H9 (cell line): Measurements from ENCODE around the gene MAS1. TPM values are rescaled to one million over a fixed set of nuclear protein-coding genes. Genes with fewer than 3 reads are reported as not detected.

ENCODE experiments used
- DNase-seq: peaks from one replicate; pipeline ENCODE4 v3.0.0-alpha.2; 2017
- H2AFZ ChIP-seq: one replicate; pipeline ENCODE4 v1.6.1; 2013; ENCODE audit warnings: mild to moderate bottlenecking, low read length, control low read depth, moderate library complexity
- H2AK5ac ChIP-seq: 2 replicates; pipeline ENCODE4 v1.6.1; 2013; ENCODE audit warnings: low read length, control low read depth, mixed read lengths; ENCODE audit not compliant: insufficient read length
- H2BK120ac ChIP-seq: one replicate; pipeline ENCODE4 v1.6.1; 2013; ENCODE audit warnings: low read depth, mild to moderate bottlenecking, low read length, control low read depth, inconsistent platforms; ENCODE audit not compliant: poor library complexity, severe bottlenecking
- H2BK12ac ChIP-seq: 2 replicates; pipeline ENCODE4 v1.6.1; 2013; ENCODE audit warnings: low read length, control low read depth, mixed read lengths, low read depth; ENCODE audit not compliant: insufficient read length
- H2BK15ac ChIP-seq: 2 replicates; pipeline ENCODE4 v1.6.1; 2013; ENCODE audit warnings: low read depth, low read length, control low read depth
- H2BK20ac ChIP-seq: one replicate; pipeline ENCODE4 v1.6.1; 2013; ENCODE audit warnings: low read depth, mild to moderate bottlenecking, low read length, control low read depth, inconsistent platforms; ENCODE audit not compliant: poor library complexity, severe bottlenecking
- H2BK5ac ChIP-seq: 2 replicates; pipeline ENCODE4 v1.6.1; 2013; ENCODE audit warnings: low read length, control low read depth, mixed read lengths; ENCODE audit not compliant: insufficient read length
- H3K14ac ChIP-seq: 2 replicates; pipeline ENCODE4 v1.6.1; 2013; ENCODE audit warnings: low read length, control low read depth; ENCODE audit not compliant: insufficient read depth
- H3K18ac ChIP-seq: 2 replicates; pipeline ENCODE4 v1.6.1; 2013; ENCODE audit warnings: low read depth, mild to moderate bottlenecking, mixed read lengths, low read length, control low read depth; ENCODE audit not compliant: insufficient read length
- H3K23ac ChIP-seq: 2 replicates; pipeline ENCODE4 v1.6.1; 2013; ENCODE audit warnings: low read length, control low read depth, mixed read lengths, low read depth; ENCODE audit not compliant: insufficient read length
- H3K23me2 ChIP-seq: 2 replicates; pipeline ENCODE4 v1.6.1; 2013; ENCODE audit warnings: low read depth, mild to moderate bottlenecking, mixed read lengths, low read length, control low read depth; ENCODE audit not compliant: insufficient read length, poor library complexity, severe bottlenecking
- H3K27ac ChIP-seq: 2 replicates; pipeline ENCODE4 v1.5.1; 2013; ENCODE audit warnings: low read length, control low read depth, mixed read lengths, low read depth; ENCODE audit not compliant: insufficient read length
- H3K27me3 ChIP-seq: 2 replicates; pipeline ENCODE4 v1.6.1; 2013; ENCODE audit warnings: low read length, control low read depth, inconsistent platforms; ENCODE audit not compliant: insufficient read depth
- H3K4ac ChIP-seq: 2 replicates; pipeline ENCODE4 v1.6.1; 2013; ENCODE audit warnings: low read depth, mild to moderate bottlenecking, control low read depth, inconsistent platforms, low read length, moderate library complexity
- H3K4me1 ChIP-seq: 2 replicates; pipeline ENCODE4 v1.6.1; 2013; ENCODE audit warnings: low read length, control low read depth, inconsistent platforms; ENCODE audit not compliant: insufficient read depth
- H3K4me2 ChIP-seq: 2 replicates; pipeline ENCODE4 v1.6.1; 2013; ENCODE audit warnings: low read length, control low read depth, mixed read lengths; ENCODE audit not compliant: insufficient read length, insufficient read depth
- H3K56ac ChIP-seq: 2 replicates; pipeline ENCODE4 v1.6.1; 2013; ENCODE audit warnings: low read depth, mild to moderate bottlenecking, mixed read lengths, low read length, control low read depth; ENCODE audit not compliant: insufficient read length
- H3K79me1 ChIP-seq: 2 replicates; pipeline ENCODE4 v1.6.1; 2013; ENCODE audit warnings: low read depth, mild to moderate bottlenecking, moderate library complexity, low read length, control low read depth, inconsistent platforms; ENCODE audit not compliant: insufficient read depth, poor library complexity, severe bottlenecking
- H3K79me2 ChIP-seq: 2 replicates; pipeline ENCODE4 v1.6.1; 2013; ENCODE audit warnings: low read length, control low read depth, inconsistent platforms; ENCODE audit not compliant: insufficient read depth
- H3K9ac ChIP-seq: 2 replicates; pipeline ENCODE4 v1.6.1; 2013; ENCODE audit warnings: low read length, control low read depth, mixed read lengths; ENCODE audit not compliant: insufficient read length; ENCODE audit errors: extremely low read depth
- H3K9me3 ChIP-seq: one replicate; pipeline ENCODE4 v1.6.1; 2013; ENCODE audit warnings: low read depth, low read length, inconsistent platforms; ENCODE audit not compliant: control insufficient read depth
- H3T11ph ChIP-seq: one replicate; pipeline ENCODE4 v1.6.1; 2013; ENCODE audit warnings: mild to moderate bottlenecking, low read length, control low read depth, inconsistent platforms
- H4K20me1 ChIP-seq: one replicate; pipeline ENCODE4 v1.6.1; 2013; ENCODE audit not compliant: control insufficient read depth, insufficient read length, insufficient read depth
- H4K5ac ChIP-seq: 2 replicates; pipeline ENCODE4 v1.6.1; 2013; ENCODE audit warnings: low read depth, mild to moderate bottlenecking, mixed read lengths, low read length, control low read depth; ENCODE audit not compliant: insufficient read length
- H4K8ac ChIP-seq: replicated peaks from 2 replicates; pipeline ENCODE4 v1.6.1; 2013; ENCODE audit warnings: low read length, control low read depth, mixed read lengths, low read depth; ENCODE audit not compliant: insufficient read length
- H4K91ac ChIP-seq: 2 replicates; pipeline ENCODE4 v1.6.1; 2013; ENCODE audit warnings: low read depth, mild to moderate bottlenecking, moderate library complexity, mixed read lengths, low read length, control low read depth; ENCODE audit not compliant: insufficient read length
- H3K27ac Mint-ChIP-seq, 3 experiments: 2 replicates in 2 of 3; 3 replicates in 1 of 3; pipeline ENCODE4 v1.8.0; 2020 to 2021; ENCODE audit warnings: mixed read lengths in 3 of 3, mild to moderate bottlenecking in 1 of 3, moderate library complexity in 1 of 3
- H3K27me3 Mint-ChIP-seq: 2 replicates; pipeline ENCODE4 v1.8.0; 2021; ENCODE audit warnings: low read depth, mild to moderate bottlenecking, moderate library complexity, mixed read lengths
- H3K36me3 Mint-ChIP-seq, 3 experiments: 2 replicates in 2 of 3; 3 replicates in 1 of 3; pipeline ENCODE4 v1.8.0; 2020 to 2021; ENCODE audit warnings: low read depth in 3 of 3, mixed read lengths in 3 of 3; ENCODE audit not compliant: insufficient read depth in 1 of 3
- H3K4me1 Mint-ChIP-seq, 2 experiments: 2 replicates each; pipeline ENCODE4 v1.8.0; 2020; ENCODE audit warnings: mixed read lengths in 2 of 2
- H3K4me3 Mint-ChIP-seq, 2 experiments: 2 replicates in 1 of 2; 3 replicates in 1 of 2; pipeline ENCODE4 v1.8.0; 2020 to 2021; ENCODE audit warnings: mild to moderate bottlenecking in 2 of 2, mixed read lengths in 2 of 2, moderate library complexity in 1 of 2
- H3K9me3 Mint-ChIP-seq, 2 experiments: 2 replicates in 1 of 2; 3 replicates in 1 of 2; pipeline ENCODE4 v1.8.0; 2020; ENCODE audit warnings: mild to moderate bottlenecking in 2 of 2, mixed read lengths in 2 of 2, moderate library complexity in 1 of 2
- CTCF ChIP-seq: fragments of 200-600 bp; sonication (generic); conservative IDR thresholded peaks from 3 replicates; pipeline ENCODE4 v1.8.0; 2021; ENCODE audit warnings: antibody characterized with exemption, mild to moderate bottlenecking
- WGBS: extraction: QIAGEN DNeasy Blood & Tissue Kit; methylation state at CpG from one replicate; pipeline ENCODE4 v1.1.7; 2013; ENCODE audit warnings: missing lambda C conversion rate, low lambda C conversion rate, mixed read lengths; ENCODE audit not compliant: insufficient read length; ENCODE audit errors: extremely low coverage; 5-methylcytosine and 5-hydroxymethylcytosine counted together
- total RNA-seq: library from RNA; stranded (reverse); gene quantifications from 2 replicates; pipeline ENCODE4 v1.2.1, GENCODE V29; 2021

The MAS1 gene
- total RNA-seq, 1 experiment from 2014 or later, result 0.02 TPM

GRCh38 chr6:159899994-159900745 is 9.4 kb downstream of the MAS1 start:
- Histone ChIP-seq H3K79me2 (no peaks in the 10 kb centered on the region), H3K27ac (no peak overlapping the region), H3K4ac (no peak overlapping the region), H2BK15ac (no peak overlapping the region), H2BK5ac (no peak overlapping the region), H3K14ac (no peak overlapping the region), H3K4me1 (no peaks in the 10 kb centered on the region), H2AFZ (no peak overlapping the region), H4K20me1 (no peaks in the 10 kb centered on the region), H2BK12ac (no peak overlapping the region), H3K27me3 (no peaks in the 10 kb centered on the region), H3K9me3 (no peaks in the 10 kb centered on the region), H2AK5ac (no peak overlapping the region), H3K4me2 (no peak overlapping the region), H4K91ac (no peak overlapping the region), H3K23me2 (no peaks in the 10 kb centered on the region), H3T11ph (no peak overlapping the region), H4K8ac (no peak overlapping the region), H3K79me1 (no peaks in the 10 kb centered on the region), H3K56ac (no peak overlapping the region), H2BK20ac (no peak overlapping the region), H2BK120ac (no peak overlapping the region), H3K18ac (no peak overlapping the region), H4K5ac (no peak overlapping the region), H3K23ac (no peak overlapping the region), H3K9ac (no peak overlapping the region)
- no peak overlapping the region for H3K4me3 Mint-ChIP-seq
- no peak overlapping the region for H3K27ac Mint-ChIP-seq
- H3K9me3 Mint-ChIP-seq, result peaks cover 0 to 5% of the 10 kb centered on the region in 2 experiments; a peak in 2 of 5 replicates
- no CpG with 5 or more reads among the region's 15 CpGs for WGBS
- no peak for TF ChIP-seq CTCF
- no peak for DNase-seq
- no peaks in the 10 kb centered on the region for H3K36me3 Mint-ChIP-seq
- H3K4me1 Mint-ChIP-seq, result no peaks in the 10 kb centered on the region
- H3K27me3 Mint-ChIP-seq, result peaks cover 5% of the 10 kb centered on the region
